T-helper 2 cell treated with Interferon-gamma antibody and Interleukin-4, amounts not matched to agents 5 μg/mL and 100 μg/mL, for 36 hours (primary cell): ENCODE measurements around the gene PRRX1.

Experiments
- DNase-seq: peaks from one replicate; pipeline ENCODE4 v3.0.0; 2021; ENCODE audit warnings: low spot score
- H3K27ac Mint-ChIP-seq: one replicate; pipeline ENCODE4 v1.8.0; 2021; ENCODE audit warnings: mild to moderate bottlenecking, mixed read lengths
- H3K27me3 Mint-ChIP-seq: one replicate; pipeline ENCODE4 v1.8.0; 2021; ENCODE audit warnings: low read depth, mixed read lengths
- H3K36me3 Mint-ChIP-seq: one replicate; pipeline ENCODE4 v1.8.0; 2021; ENCODE audit warnings: low read depth, mixed read lengths
- H3K4me1 Mint-ChIP-seq: one replicate; pipeline ENCODE4 v1.8.0; 2021; ENCODE audit warnings: low read depth, mixed read lengths
- H3K4me3 Mint-ChIP-seq: one replicate; pipeline ENCODE4 v1.8.0; 2022; ENCODE audit warnings: mild to moderate bottlenecking, moderate library complexity, mixed read lengths
- H3K9me3 Mint-ChIP-seq: one replicate; pipeline ENCODE4 v1.8.0; 2021; ENCODE audit warnings: mixed read lengths

PRRX1 gene

DNA sequence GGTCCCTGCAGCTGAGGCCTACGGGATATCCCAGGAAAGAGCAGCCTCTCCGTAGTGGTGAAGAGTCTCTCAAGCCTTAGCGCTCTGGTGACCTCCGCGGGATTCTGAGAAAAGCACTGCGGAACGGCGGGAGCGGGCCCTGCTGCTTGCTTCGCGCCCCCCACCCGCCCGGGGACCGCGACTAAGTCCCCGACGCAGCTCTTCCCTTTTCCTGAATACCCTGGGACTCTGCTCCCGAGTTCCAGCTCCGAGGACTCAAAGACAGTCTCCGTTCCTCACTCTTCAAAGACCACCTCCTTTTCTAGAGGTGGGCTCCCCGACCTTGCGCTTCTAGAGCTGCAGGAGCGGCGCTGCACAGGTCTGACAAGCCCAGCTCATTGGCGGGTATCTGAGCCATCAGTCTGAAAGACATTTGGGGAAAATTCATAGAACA, 3.6 kb upstream of the PRRX1 start:
- H3K4me3 Mint-ChIP-seq: no peak overlapping the region
- H3K9me3 Mint-ChIP-seq: no peaks in the 10 kb centered on the region
- H3K27ac Mint-ChIP-seq: no peak overlapping the region
- H3K4me1 Mint-ChIP-seq: peaks cover 4% of the 10 kb centered on the region
- H3K27me3 Mint-ChIP-seq: peaks cover 76% of the 10 kb centered on the region
- DNase-seq: no peak
- peaks cover 2% of the 10 kb centered on the region for H3K36me3 Mint-ChIP-seq

DNA sequence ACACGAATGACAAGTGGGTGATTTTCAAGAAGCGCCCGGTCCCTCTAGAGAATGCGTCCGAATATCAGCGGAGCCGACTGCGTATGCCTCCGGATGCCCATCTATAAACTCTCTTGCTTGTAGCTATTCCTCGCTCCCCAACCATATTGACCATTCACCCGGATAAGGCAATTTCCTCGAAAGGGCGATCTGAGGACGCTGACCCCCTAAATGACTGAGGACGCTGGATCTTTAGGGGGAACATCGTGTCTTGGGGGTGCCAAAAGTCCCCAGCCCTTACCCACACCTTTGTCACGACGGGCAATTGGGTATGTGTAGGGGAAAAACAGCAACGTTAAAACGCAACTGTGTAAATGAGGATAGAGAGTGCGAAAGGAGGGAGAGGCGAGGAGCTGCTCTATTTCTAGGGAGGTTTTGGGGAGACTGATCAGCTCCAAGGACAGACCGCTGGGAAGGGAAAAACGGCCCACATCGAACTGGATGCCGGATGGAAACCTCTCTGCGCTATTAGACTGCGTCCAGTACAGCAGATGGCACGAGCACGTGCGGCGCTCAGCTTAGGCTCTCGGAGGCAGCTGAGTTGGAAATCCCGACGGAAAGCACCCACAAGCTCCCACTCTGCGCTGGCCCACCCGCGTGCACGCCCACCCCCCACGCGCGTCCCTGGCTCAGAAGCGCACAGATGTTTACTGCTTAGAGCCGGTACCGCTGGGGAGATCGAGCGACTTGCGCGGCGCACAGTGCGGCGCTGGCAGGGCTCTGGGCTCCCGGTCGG, 2.9 kb upstream of the PRRX1 start:
- Mint-ChIP-seq H3K4me1 (peaks cover 4% of the 10 kb centered on the region), H3K4me3 (peak overlapping the region; percentile 22), H3K9me3 (no peaks in the 10 kb centered on the region), H3K27ac (no peak overlapping the region), H3K36me3 (peaks cover 2% of the 10 kb centered on the region), H3K27me3 (peaks cover 84% of the 10 kb centered on the region)
- no peak for DNase-seq

DNA sequence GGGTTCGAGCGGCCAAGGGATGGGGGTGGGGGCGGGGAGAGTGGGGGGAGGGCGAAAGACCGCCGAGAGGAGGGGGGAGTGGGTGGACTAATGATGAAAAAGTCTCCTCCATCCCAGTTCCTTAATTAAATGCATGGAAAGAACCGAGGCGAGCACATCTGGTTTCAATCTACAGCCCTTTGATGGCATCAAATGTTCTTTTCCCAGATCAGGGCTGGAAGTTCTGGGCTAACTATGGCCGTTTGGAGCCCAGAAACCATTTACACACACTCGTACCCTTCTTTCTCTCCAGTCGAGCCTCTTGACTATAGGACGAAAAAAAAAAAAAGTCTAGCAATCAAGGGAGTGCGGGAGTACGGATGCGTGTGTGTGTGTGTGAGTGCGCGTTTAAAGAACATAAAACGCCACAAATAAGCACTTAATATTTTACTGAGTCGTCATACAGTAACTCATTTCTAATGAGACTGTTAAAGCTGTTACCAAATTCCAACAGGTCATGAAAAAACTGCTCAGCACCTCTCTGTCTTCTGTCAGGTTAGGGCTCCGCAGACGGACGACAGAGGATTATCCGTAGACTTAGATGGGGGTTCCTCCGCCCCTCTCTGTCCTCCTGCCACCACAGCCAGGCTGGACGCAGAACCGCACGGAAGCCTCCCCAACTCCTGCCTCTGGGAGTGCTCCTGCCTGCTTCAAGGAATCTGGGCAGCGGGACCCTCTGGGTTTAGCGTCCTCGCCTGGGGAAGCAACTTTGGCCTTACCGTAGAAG, 2.1 kb upstream of the PRRX1 start:
- Mint-ChIP-seq H3K4me1 (peaks cover 8% of the 10 kb centered on the region), H3K27ac (no peak overlapping the region), H3K36me3 (peaks cover 2% of the 10 kb centered on the region), H3K4me3 (no peak overlapping the region), H3K27me3 (peaks cover 90% of the 10 kb centered on the region), H3K9me3 (no peaks in the 10 kb centered on the region)
- DNase-seq: no peak

DNA sequence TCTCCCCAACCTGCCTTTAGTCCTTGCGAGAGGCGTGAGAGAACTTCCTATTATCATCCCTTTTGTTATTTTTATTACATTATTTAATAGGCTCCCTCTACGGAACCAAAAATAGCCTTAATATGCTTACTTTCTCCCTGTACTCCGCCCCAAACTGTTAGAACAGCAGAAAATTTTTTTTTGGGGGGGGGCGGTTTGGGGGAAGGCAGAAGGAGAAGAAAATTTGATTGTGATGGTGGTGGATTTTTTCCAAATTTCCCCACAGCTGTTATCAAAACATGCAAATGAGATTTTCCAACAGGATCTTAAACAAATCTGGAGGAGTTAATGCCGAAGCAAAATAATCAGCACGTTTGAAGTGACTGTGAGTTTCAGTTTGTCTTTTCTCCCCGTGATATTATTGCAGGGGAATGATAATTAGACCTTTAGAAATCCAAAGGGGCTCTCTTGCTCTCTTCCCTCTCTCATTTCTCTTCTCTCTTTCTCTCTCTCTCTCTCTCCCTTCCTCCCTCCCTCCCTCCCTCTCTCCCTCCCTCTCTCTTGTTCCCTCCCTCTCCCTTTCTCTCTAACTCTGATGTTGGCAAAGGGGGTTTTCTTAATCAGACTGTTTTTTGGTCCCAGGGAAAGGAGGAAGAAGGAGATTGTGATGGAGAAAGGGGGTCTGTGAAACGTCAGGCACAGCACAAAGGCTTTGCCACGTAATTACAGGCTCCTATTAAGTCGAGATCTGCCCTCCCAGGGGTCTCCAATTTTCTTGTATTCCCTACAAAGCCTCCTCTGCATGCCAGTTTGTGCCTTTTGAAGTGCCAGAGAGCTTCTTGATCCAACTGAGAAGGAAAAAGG, 1.1 kb upstream of the PRRX1 start:
- DNase-seq: no peak
- Mint-ChIP-seq H3K27me3 (peaks cover 91% of the 10 kb centered on the region), H3K27ac (no peak overlapping the region), H3K36me3 (peaks cover 3% of the 10 kb centered on the region), H3K4me1 (peaks cover 11% of the 10 kb centered on the region), H3K4me3 (no peak overlapping the region), H3K9me3 (no peaks in the 10 kb centered on the region)

DNA sequence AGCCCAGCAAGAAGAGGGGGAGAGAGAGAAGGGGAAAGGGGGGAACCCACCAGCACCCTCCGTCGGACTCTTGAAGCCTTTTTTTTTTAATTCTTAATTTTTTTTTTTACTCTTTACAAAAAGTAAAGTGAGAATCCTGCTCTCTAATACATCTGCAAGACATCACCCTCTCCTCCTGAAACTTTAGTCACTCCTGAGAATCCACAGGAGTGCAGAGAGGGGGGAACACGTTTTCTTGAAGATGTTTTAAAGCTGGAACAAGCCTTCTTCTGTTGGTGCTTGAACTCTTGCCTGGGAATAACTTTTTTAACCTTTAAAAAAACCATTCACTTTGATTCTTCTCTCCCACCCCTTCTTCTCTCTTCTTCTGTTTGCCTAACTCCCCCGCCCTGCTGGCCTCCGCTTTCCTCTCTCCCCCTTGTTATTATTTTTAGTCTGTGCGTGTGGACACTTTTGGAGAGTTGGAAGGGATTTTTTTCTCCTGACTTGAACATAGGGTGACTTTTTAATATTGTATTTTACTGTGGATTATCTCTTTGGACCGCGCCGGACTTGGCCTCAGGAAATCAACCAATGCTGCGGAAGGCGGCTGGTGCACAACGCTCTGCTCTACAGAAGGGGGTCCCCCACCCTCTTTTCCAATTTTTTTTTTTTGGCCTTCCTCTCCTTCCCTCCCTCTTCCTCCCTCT, 383 bp upstream of the PRRX1 start:
- no peaks in the 10 kb centered on the region for H3K9me3 Mint-ChIP-seq
- peaks cover 3% of the 10 kb centered on the region for H3K36me3 Mint-ChIP-seq
- peaks cover 12% of the 10 kb centered on the region for H3K4me1 Mint-ChIP-seq
- peaks cover 92% of the 10 kb centered on the region for H3K27me3 Mint-ChIP-seq
- no peak for DNase-seq
- H3K27ac Mint-ChIP-seq: no peak overlapping the region
- no peak overlapping the region for H3K4me3 Mint-ChIP-seq

DNA sequence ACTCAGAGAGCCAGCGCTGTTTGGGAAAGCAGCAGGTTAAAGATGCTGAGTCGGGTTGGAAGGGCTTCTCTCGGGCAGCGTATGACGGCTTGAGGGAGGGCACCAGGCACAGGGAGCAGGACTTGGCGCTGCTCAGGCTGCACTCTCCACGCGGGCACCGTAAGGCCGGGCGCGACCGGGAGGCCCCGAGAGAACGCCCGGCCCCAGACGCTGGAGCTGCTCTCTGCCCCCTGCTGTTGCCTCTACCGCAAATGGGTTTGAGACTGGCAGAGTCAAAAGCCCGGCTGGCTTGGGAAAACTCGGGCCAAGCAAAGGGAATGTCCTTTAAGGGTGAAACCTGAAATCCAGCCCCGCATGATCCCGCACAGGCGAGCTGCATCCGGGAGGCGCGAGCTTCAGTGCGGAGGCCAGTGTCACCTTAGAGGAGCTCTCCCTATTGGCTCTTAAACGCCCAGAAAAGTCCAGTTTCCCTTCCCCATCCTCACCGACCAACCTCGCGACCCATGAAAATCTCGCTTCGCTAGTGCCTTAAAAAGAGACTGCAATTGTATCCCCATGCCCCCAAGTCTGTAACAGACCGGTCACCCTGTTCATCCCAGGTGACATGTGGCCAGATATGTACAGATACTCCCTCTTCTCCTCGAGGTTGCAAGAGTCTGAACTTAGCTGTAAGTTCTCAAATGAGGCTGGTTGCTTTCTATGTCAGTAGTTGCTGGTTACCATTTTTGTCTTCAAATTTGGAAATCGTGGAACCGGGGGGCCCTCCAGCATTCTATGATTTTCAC, 1.1 kb downstream of the PRRX1 start:
- Mint-ChIP-seq H3K9me3 (no peaks in the 10 kb centered on the region), H3K4me3 (no peak overlapping the region), H3K27ac (no peak overlapping the region), H3K27me3 (peaks cover 92% of the 10 kb centered on the region), H3K36me3 (peaks cover 3% of the 10 kb centered on the region), H3K4me1 (peaks cover 12% of the 10 kb centered on the region)
- no peak for DNase-seq

DNA sequence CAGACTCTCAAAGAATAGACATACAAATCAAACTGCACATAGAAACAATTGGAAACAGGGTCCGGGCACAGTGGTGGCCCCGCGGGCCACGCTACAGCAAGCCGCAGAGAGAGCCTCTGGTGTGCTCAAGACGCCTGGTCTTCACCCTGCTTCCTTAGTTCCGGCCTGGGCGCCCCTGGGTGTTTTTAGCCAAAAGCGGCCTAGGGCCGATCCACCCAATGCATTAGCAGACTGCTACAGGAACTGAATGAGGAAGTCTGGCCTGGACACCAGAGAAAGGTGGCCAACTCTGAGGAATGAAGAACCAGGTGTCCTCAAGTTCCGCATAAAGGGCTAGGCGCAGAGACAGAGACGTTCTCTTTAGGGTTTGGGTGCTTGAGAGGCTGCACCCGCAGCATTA, 1.7 kb downstream of the PRRX1 start:
- Mint-ChIP-seq H3K4me3 (no peak overlapping the region), H3K36me3 (peaks cover 3% of the 10 kb centered on the region), H3K9me3 (no peaks in the 10 kb centered on the region), H3K4me1 (peaks cover 12% of the 10 kb centered on the region), H3K27me3 (peaks cover 94% of the 10 kb centered on the region), H3K27ac (no peak overlapping the region)
- no peak for DNase-seq

DNA sequence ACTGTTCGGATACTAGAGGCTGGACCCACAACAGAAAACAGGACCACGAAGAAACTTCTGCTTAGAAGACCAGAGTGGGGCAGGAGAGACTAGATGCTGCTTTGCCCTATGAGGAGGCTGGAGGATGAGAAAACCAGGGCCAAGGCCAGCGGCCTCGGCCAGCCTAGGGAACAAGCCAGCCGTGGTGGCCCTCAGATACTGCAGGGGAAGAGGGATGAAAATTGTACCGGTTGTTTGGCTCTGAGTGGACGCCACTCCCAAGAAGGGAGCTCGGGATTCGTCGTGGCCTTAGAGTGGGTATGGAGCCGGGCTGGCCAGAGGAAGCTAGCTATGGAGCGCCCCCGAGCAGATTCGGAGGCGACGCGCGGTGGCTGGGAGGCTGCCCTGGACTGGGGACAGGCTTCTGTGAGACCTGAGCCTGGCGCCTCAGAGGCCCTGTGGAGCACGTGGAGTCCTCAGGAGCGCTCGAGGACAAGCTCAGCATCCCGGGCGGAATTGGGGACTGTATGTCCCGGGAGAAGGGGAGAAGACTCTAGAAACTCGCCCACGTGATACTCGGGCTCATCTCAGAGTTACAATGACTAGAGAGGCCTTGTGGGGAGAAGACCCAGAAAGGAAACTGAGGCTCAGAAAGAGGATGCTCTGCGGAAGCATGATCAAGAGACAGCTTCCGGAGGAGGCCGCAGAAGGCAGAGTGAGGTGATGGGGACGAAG, 2.8 kb downstream of the PRRX1 start:
- no peak overlapping the region for H3K27ac Mint-ChIP-seq
- H3K4me3 Mint-ChIP-seq: no peak overlapping the region

DNA sequence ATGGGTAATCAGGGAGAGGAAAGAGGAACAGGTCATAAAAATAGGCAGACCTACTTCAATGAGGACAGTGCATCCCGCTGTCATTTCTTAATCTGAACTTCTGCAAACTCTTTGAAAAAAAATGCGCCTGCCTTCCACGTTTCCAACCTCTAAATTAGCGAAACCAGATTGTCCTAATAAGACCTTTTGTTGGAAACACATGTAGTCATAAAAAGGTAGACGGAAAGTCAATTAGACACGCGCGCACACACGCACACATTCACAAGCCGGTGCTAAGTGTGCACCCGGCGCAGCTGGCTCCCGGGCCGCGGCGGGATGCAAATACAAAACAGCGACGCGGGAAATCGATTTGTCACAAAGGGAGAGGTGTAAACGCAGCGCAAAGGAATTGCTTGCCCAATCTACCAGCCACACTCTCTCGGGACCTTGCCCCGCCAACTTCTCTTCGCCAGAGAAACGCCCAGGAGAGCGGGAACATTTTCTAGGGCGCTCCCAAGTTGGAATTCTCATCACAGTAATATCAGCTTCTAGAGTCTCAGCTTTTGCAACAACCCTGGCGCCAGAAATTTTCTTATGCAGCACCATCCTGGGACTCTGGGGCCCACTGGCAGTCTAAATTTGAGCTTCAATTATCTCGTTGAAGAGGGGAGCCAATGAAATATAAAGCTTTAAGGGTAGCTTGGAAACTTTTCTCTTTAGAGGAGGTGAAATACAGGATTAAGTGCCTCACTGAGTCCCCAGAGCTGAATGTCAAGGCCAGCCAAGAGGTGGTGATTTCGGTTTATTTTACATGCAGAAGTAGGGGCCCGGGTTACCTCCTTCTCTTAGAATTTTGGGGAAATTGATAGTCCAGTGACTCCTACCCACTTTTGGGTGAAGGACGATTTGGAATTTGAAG, 4.5 kb downstream of the PRRX1 start:
- Mint-ChIP-seq H3K27me3 (peaks cover 91% of the 10 kb centered on the region), H3K4me1 (peaks cover 9% of the 10 kb centered on the region)
- DNase-seq: no peak

More for the DNA sequence above, 2.8 kb downstream of the PRRX1 start:
- Mint-ChIP-seq H3K9me3 (no peaks in the 10 kb centered on the region), H3K36me3 (peaks cover 1% of the 10 kb centered on the region), H3K4me1 (peaks cover 9% of the 10 kb centered on the region), H3K27me3 (peaks cover 97% of the 10 kb centered on the region)
- DNase-seq: no peak

DNA sequence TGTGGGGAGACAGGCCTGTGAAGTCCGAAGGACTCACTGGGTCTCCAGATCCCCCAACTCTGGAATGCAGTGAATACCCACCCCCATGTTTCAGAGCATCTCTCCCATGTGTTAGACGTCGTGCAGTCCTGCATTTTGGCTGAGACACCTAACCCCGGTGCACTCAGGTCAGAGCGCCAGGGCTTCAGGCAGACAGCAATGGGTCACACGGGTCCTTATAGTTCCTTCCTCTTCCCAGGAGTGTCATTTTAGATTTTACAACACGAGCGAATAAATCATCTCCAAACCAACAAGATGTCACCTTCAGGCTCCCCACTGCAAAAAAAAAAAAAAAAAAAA, 5.1 kb downstream of the PRRX1 start:
- no peak for DNase-seq
- H3K4me1 Mint-ChIP-seq: peaks cover 9% of the 10 kb centered on the region
- H3K27me3 Mint-ChIP-seq: peaks cover 91% of the 10 kb centered on the region
- H3K27ac Mint-ChIP-seq: no peak overlapping the region
- H3K36me3 Mint-ChIP-seq: peaks cover 1% of the 10 kb centered on the region
- H3K4me3 Mint-ChIP-seq: no peak overlapping the region
- H3K9me3 Mint-ChIP-seq: no peaks in the 10 kb centered on the region

More for the DNA sequence above, 4.5 kb downstream of the PRRX1 start:
- H3K9me3 Mint-ChIP-seq: no peaks in the 10 kb centered on the region
- no peak overlapping the region for H3K27ac Mint-ChIP-seq
- peaks cover 1% of the 10 kb centered on the region for H3K36me3 Mint-ChIP-seq
- H3K4me3 Mint-ChIP-seq: peak overlapping the region; percentile 39

DNA sequence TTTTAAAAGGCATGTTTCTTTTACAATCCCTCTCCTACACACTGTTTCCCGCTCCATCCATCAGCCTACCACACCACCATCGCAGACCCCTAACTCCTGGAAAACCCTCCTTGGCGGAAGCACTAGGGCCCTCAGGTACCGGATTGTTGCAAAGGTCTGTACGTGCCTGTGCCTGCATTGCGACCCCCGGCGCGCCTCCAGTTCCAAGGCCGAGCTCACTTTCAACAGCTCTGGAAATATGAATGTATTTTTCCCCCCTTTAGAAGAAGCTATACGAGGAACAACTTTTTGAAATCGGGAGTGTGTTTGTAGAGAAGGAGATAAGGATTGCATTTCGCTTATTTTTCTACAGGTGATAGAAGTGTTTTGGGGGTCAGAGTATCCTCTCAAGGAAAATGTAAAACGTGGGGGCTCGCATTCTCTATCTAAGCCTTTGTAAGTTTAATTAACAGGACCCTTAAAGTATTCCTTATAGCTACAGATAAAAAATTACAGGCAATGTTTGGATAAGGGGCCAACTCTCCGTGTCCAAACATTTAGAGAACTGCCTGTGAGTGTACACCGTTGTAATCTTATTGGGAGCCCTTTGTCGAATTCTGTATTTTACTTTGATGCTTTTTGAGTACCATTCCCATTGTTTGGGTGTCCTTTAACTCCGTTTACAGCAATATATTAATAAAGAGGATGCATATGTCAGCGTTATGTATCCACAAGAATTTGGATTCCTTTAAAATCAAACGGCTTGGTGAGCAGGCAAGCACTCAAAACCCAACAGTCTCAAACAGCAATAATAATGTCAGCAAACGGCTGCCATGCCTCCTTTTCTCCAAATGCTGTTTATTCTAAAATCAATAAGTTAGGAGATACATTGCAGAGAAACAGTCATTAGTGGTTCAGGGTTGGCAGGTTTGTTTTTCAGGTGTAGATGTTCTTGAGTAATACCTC, 5.9 kb downstream of the PRRX1 start:
- peaks cover 1% of the 10 kb centered on the region for H3K36me3 Mint-ChIP-seq
- peaks cover 86% of the 10 kb centered on the region for H3K27me3 Mint-ChIP-seq
- no peaks in the 10 kb centered on the region for H3K9me3 Mint-ChIP-seq
- DNase-seq: no peak
- peaks cover 9% of the 10 kb centered on the region for H3K4me1 Mint-ChIP-seq
- no peak overlapping the region for H3K4me3 Mint-ChIP-seq
- H3K27ac Mint-ChIP-seq: no peak overlapping the region
